OCI-LY7 (cell line): ENCODE measurements around the gene PYGL. TPM values are rescaled to one million over a fixed set of nuclear protein-coding genes. Genes with fewer than 3 reads are reported as not detected.
"Not testable (repeated sequence)": the region's sequence is repeated elsewhere in the genome, so short reads cannot be mapped to it uniquely, and the experiment has no call there.

Experiments used
- BruUV-seq: library from RNA; stranded (reverse); fragments of 400-500 nt; replicated peaks from 2 replicates; lab custom pipeline; 2021; lab: Mats Ljungman, UMichigan
- CTCF ChIA-PET: fragments of 300-600 bp; sonication (Branson Sonifier 250); formaldehyde crosslinking; loops from one replicate; lab custom pipeline; 2022; ENCODE audit warnings: antibody characterized with exemption; ENCODE audit not compliant: unreplicated experiment; lab: Charles Lee
- POLR2A ChIA-PET: fragments of 300-600 bp; sonication (Branson Sonifier 250); formaldehyde crosslinking; loops from one replicate; lab custom pipeline; 2022; ENCODE audit warnings: antibody characterized with exemption; lab: Charles Lee
- DNase-seq: peaks from one replicate; pipeline ENCODE4 v3.0.0-alpha.2; 2015; ENCODE audit warnings: low spot score
- H2AFZ ChIP-seq: fragments of 200-600 bp; sonication (generic), shearing (Covaris generic); 2 replicates; pipeline ENCODE4 v1.6.1; 2014; ENCODE audit warnings: mild to moderate bottlenecking, antibody characterized with exemption, low read length, moderate library complexity
- H3K27ac ChIP-seq: fragments of 200-600 bp; sonication (generic); 2 replicates; pipeline ENCODE4 v1.5.1; 2014; ENCODE audit warnings: mixed run types, low read depth, mild to moderate bottlenecking, moderate library complexity, low read length, inconsistent platforms; ENCODE audit not compliant: poor library complexity, severe bottlenecking
- H3K36me3 ChIP-seq: fragments of 200-600 bp; sonication (generic); 2 replicates; pipeline ENCODE4 v1.6.1; 2014; ENCODE audit warnings: mild to moderate bottlenecking, antibody characterized with exemption, low read length, moderate library complexity, mixed read lengths; ENCODE audit not compliant: insufficient read depth
- H3K4me1 ChIP-seq: fragments of 200-600 bp; sonication (generic); 2 replicates; pipeline ENCODE4 v1.5.1; 2014; ENCODE audit warnings: mild to moderate bottlenecking, low read length; ENCODE audit not compliant: insufficient read depth, poor library complexity, severe bottlenecking
- H3K4me2 ChIP-seq: fragments of 200-600 bp; sonication (generic); 2 replicates; pipeline ENCODE4 v1.6.1; 2014; ENCODE audit warnings: mild to moderate bottlenecking, low read length
- H3K4me3 ChIP-seq: fragments of 200-600 bp; sonication (generic); 2 replicates; pipeline ENCODE4 v1.5.1; 2014; ENCODE audit warnings: mild to moderate bottlenecking, low read depth, low read length; ENCODE audit not compliant: poor library complexity, severe bottlenecking
- H3K79me2 ChIP-seq: fragments of 200-600 bp; sonication (generic); 2 replicates; pipeline ENCODE4 v1.6.1; 2016; ENCODE audit warnings: low read depth, mild to moderate bottlenecking, low read length, moderate library complexity, mixed read lengths; ENCODE audit not compliant: insufficient read depth
- H3K9me2 ChIP-seq: fragments of 200-600 bp; sonication (generic); 2 replicates; pipeline ENCODE4 v1.6.1; 2016; ENCODE audit warnings: mild to moderate bottlenecking, low read length, mixed read lengths; ENCODE audit not compliant: insufficient read depth
- H3K9me3 ChIP-seq: fragments of 200-600 bp; sonication (generic); 2 replicates; pipeline ENCODE4 v1.6.1; 2014; ENCODE audit warnings: mild to moderate bottlenecking, mixed run types, low read length, mixed read lengths
- H4K20me1 ChIP-seq: fragments of 200-600 bp; sonication (generic); 2 replicates; pipeline ENCODE4 v1.6.1; 2014; ENCODE audit warnings: mild to moderate bottlenecking, antibody characterized with exemption, low read length, moderate library complexity, mixed read lengths; ENCODE audit not compliant: insufficient read depth
- EZH2phosphoT487 ChIP-seq: fragments of 200-600 bp; sonication (generic); IDR thresholded peaks from 2 replicates; pipeline ENCODE4 v1.6.1; 2018; ENCODE audit warnings: low read depth, borderline replicate concordance, mild to moderate bottlenecking, mixed run types, antibody characterized with exemption, low read length, moderate library complexity, mixed read lengths
- intact Hi-C: fragments of 100-400 bp; cut with micrococcal nuclease; formaldehyde crosslinking; loops from one replicate; pipeline ENCODE4 v1.10.0; 2022; ENCODE audit not compliant: unreplicated experiment
- total RNA-seq, 2 experiments: library from RNA; depleted of rRNA in 1 of 2; stranded (reverse); fragments of >200 nt in 1 of 2; shearing (Covaris generic) in 1 of 2; gene quantifications; 2 replicates each; pipeline ENCODE4 v1.2.3, GENCODE V29; 2014 to 2022
- TF ChIP-seq, protein P1 (sequence below): fragments of 200-600 bp; sonication (generic); conservative IDR thresholded peaks from 2 replicates; pipeline ENCODE4 v1.5.1; 2014; ENCODE audit warnings: mild to moderate bottlenecking, antibody characterized with exemption, low read length, moderate library complexity, mixed read lengths

The PYGL gene
- total RNA-seq, 2 experiments from 2014 or later = 2.8 to 3.3 TPM

DNA sequence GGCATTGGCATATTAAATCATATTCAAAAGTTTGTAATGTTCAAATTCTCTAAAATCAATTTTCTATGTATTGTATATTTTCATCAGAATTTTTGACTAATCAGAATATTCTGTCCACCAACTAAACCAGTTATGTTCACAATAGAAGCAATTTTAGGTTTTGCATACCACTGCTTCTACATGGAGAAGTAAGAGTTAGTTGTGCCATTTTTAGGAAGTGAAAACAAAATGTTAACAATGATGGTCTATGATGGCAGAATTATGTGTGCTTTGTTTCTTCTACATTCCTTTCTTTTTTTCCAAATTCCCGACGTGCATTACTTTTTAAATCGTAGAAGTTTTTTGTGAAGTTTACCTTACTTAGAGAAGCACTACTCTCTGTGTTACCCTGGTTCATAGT is 42.9 kb downstream of the PYGL start:
- Histone ChIP-seq H3K27ac (peak overlapping the region; percentile 32), H3K4me2 (peak overlapping the region; percentile 53), H3K79me2 (no peaks in the 10 kb centered on the region), H3K36me3 (peaks cover 7% of the 10 kb centered on the region; the same call in 1 of the 2 replicates), H3K4me1 (peaks cover 24% of the 10 kb centered on the region), H3K9me2 (no peaks in the 10 kb centered on the region), H3K4me3 (peak overlapping the region; percentile 18), H2AFZ (peak overlapping the region; percentile 56), H4K20me1 (no peaks in the 10 kb centered on the region), H3K9me3 (peaks cover 8% of the 10 kb centered on the region; the same call in 1 of the 2 replicates)
- intact Hi-C loops = no loop called here
- BruUV-seq = no TSS peak
- TF ChIP-seq, protein P1, sequence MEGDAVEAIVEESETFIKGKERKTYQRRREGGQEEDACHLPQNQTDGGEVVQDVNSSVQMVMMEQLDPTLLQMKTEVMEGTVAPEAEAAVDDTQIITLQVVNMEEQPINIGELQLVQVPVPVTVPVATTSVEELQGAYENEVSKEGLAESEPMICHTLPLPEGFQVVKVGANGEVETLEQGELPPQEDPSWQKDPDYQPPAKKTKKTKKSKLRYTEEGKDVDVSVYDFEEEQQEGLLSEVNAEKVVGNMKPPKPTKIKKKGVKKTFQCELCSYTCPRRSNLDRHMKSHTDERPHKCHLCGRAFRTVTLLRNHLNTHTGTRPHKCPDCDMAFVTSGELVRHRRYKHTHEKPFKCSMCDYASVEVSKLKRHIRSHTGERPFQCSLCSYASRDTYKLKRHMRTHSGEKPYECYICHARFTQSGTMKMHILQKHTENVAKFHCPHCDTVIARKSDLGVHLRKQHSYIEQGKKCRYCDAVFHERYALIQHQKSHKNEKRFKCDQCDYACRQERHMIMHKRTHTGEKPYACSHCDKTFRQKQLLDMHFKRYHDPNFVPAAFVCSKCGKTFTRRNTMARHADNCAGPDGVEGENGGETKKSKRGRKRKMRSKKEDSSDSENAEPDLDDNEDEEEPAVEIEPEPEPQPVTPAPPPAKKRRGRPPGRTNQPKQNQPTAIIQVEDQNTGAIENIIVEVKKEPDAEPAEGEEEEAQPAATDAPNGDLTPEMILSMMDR = no peak
- TF ChIP-seq EZH2phosphoT487 = no peak
- POLR2A ChIA-PET = no interaction called here
- peak; percentile 59 for DNase-seq
- CTCF ChIA-PET = no interaction called here

DNA sequence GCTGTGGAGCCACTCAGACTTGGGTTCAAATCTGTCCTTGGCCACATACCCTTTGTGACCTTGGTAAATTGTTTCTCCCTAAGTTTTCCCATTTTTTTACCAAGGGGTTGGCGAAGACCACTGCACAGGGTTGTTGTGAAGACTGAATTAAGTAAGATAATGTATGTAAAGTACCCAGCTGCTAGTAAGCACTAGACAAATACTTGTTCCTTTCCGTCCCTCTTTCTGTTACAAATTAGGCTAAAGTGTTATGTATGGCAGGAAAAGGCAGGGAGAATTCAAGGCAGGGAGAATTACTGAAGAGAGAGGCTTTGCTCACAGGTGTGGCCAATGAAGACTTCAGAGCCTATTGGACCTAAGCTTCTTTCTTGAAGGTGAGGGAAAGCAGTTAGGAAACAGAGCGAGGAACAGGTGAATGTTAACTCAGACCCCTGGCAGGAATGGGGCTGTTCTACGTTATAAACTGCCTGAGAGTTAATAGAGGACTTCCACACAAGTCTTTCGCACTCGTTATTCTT is 46.6 kb downstream of the PYGL start:
- no peaks in the 10 kb centered on the region for H3K9me2 ChIP-seq
- no peaks in the 10 kb centered on the region for H3K9me3 ChIP-seq
- DNase-seq = no peak
- intact Hi-C loops = no loop called here
- no TSS peak for BruUV-seq
- H3K27ac ChIP-seq = no peak overlapping the region
- peaks cover 24% of the 10 kb centered on the region for H3K4me1 ChIP-seq
- H3K79me2 ChIP-seq = no peaks in the 10 kb centered on the region
- H3K36me3 ChIP-seq = no peaks in the 10 kb centered on the region
- ChIA-PET POLR2A (interaction anchor here (0.6 to 0.8 kb wide), 3 partner anchors 47 to 163 kb away, joined by 3 to 5 read pairs (median 3); no protein-coding TSS in a partner anchor), CTCF (no interaction called here)
- no peak overlapping the region for H3K4me2 ChIP-seq
- H2AFZ ChIP-seq = no peak overlapping the region
- no peaks in the 10 kb centered on the region for H4K20me1 ChIP-seq
- H3K4me3 ChIP-seq = no peak overlapping the region
- TF ChIP-seq, protein P1 = no peak
- TF ChIP-seq EZH2phosphoT487 = no peak

DNA sequence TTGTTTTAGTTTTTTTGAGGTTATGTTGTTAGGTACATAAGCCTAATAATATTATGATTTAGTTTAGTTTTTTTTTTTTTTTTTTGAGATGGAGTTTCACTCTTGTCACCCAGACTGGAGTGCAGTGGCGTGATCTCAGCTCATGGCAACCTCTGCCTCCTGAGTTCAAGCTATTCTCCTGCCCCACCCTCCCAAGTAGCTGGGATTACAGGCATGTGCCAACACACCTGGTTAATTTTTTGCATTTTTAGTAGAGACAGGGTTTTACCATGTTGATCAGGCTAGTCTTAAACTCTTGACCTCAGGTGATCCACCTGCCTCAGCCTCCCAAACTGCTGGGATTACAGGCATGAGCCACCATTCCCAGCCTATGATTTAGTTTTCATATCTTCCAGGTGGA is 47.3 kb downstream of the PYGL start:
- DNase-seq, BruUV-seq, intact Hi-C loops, H3K79me2 ChIP-seq, H3K4me3 ChIP-seq, H3K4me2 ChIP-seq, H2AFZ ChIP-seq, H3K9me2 ChIP-seq, H3K9me3 ChIP-seq, H4K20me1 ChIP-seq, H3K36me3 ChIP-seq, H3K27ac ChIP-seq, CTCF ChIA-PET: not testable (repeated sequence)
- POLR2A ChIA-PET = interaction anchor here (0.6 to 0.7 kb wide), 3 partner anchors 46 to 701 kb away, joined by 3 to 5 read pairs (median 4); no protein-coding TSS in a partner anchor
- peaks cover 17% of the 10 kb centered on the region for H3K4me1 ChIP-seq

DNA sequence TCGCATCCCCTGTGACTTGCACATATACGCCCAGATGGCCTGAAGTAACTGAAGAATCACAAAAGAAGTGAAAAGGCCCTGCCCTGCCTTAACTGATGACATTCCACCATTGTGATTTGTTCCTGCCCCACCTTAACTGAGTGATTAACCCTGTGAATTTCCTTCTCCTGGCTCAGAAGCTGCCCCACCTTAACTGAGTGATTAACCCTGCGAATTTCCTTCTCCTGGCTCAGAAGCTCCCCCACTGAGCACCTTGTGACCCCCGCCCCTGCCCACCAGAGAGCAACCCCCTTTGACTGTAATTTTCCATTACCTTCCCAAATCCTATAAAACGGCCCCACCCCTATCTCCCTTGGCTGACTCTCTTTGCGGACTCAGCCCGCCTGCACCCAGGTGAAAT is 47.9 kb downstream of the PYGL start:
- H3K4me2 ChIP-seq, H3K9me3 ChIP-seq, H3K27ac ChIP-seq, H3K79me2 ChIP-seq, POLR2A ChIA-PET, intact Hi-C loops, CTCF ChIA-PET, H3K36me3 ChIP-seq, H3K9me2 ChIP-seq, DNase-seq, H2AFZ ChIP-seq, BruUV-seq, H4K20me1 ChIP-seq, H3K4me3 ChIP-seq: not testable (repeated sequence)
- H3K4me1 ChIP-seq = peaks cover 12% of the 10 kb centered on the region
